GM12878 (cell line): ENCODE data around the gene GIGYF2. TPM values are rescaled to one million over a fixed set of nuclear protein-coding genes. Genes with fewer than 3 reads are reported as not detected.

Source experiments
- ATAC-seq: fragments of 200-7000 bp; cut with Tn5 transposase; 3 replicates; pipeline ENCODE4 v1.9.1; 2020; ENCODE audit warnings: mild to moderate bottlenecking, moderate library complexity
- BruUV-seq: library from RNA; stranded (reverse); fragments of 400-500 nt; replicated peaks from 2 replicates; lab custom pipeline; 2021; lab: Mats Ljungman, UMichigan
- CTCF ChIA-PET: fragments of 300-600 bp; sonication (Branson Sonifier 250); formaldehyde crosslinking; extraction: SDS; loops from one replicate; lab custom pipeline; 2021; ENCODE audit warnings: inconsistent platforms; lab: Yijun Ruan, JAX
- POLR2A ChIA-PET: fragments of 350-600 bp; formaldehyde crosslinking; extraction: SDS; loops from one replicate; lab custom pipeline; 2021; ENCODE audit warnings: inconsistent platforms; lab: Charles Lee
- RAD21 ChIA-PET: fragments of 300-600 bp; sonication (Branson Sonifier 250); formaldehyde crosslinking; loops from one replicate; lab custom pipeline; 2023; ENCODE audit warnings: antibody characterized with exemption; ENCODE audit not compliant: unreplicated experiment; lab: Charles Lee
- SMC1A ChIA-PET: fragments of 300-600 bp; sonication (Branson Sonifier 250); formaldehyde crosslinking; loops from one replicate; lab custom pipeline; 2023; ENCODE audit not compliant: unreplicated experiment, uncharacterized antibody; lab: Charles Lee
- DNase-seq: peaks from one replicate; pipeline ENCODE4 v3.0.0-alpha.2; 2011; ENCODE audit warnings: low read depth, low spot score
- FAIRE-seq: peaks from 3 replicates; lab custom pipeline; 2011; peaks lifted over from hg19 to GRCh38; lab: Jason Lieb, UNC
- H2AFZ ChIP-seq: 2 replicates; pipeline ENCODE4 v1.6.0; 2011; ENCODE audit warnings: low read depth, low read length, control low read depth; ENCODE audit not compliant: control insufficient read depth
- H3K27ac ChIP-seq: 2 replicates; pipeline ENCODE4 v1.5.1; 2011; ENCODE audit warnings: control low read depth; ENCODE audit not compliant: control insufficient read depth, insufficient read depth
- H3K27me3 ChIP-seq, 2 experiments: replicated peaks in 1 of 2; 2 replicates each; pipeline versions ENCODE4 v1.6.0 to v1.6.1; 2011; ENCODE audit warnings: low read length in 1 of 2; ENCODE audit not compliant: control insufficient read depth in 2 of 2, insufficient read depth in 2 of 2
- H3K36me3 ChIP-seq, 2 experiments: 2 replicates each; pipeline ENCODE4 v1.5.1; 2011; ENCODE audit warnings: low read length in 1 of 2; ENCODE audit not compliant: control insufficient read depth in 2 of 2, insufficient read depth in 2 of 2
- H3K4me1 ChIP-seq: 2 replicates; pipeline ENCODE4 v1.6.1; 2011; ENCODE audit warnings: mild to moderate bottlenecking, low read length, moderate library complexity, mixed read lengths; ENCODE audit not compliant: control insufficient read depth, insufficient read depth
- H3K4me2 ChIP-seq: 2 replicates; pipeline ENCODE4 v1.6.0; 2011; ENCODE audit warnings: control low read depth; ENCODE audit not compliant: control insufficient read depth, insufficient read depth
- H3K4me3 ChIP-seq: fragments of 200-600 bp; sonication (generic); 2 replicates; pipeline ENCODE4 v1.5.1; 2016
- H3K79me2 ChIP-seq: 2 replicates; pipeline ENCODE4 v1.6.0; 2011; ENCODE audit warnings: low read length; ENCODE audit not compliant: control insufficient read depth, insufficient read depth
- H3K9ac ChIP-seq: 2 replicates; pipeline ENCODE4 v1.8.0; 2011; ENCODE audit warnings: low read length, control low read depth, mixed read lengths; ENCODE audit not compliant: control insufficient read depth, insufficient read depth
- H3K9me3 ChIP-seq: replicated peaks from 3 replicates; pipeline ENCODE4 v1.5.1; 2011; ENCODE audit warnings: mild to moderate bottlenecking, low read length; ENCODE audit not compliant: control insufficient read depth, insufficient read depth
- H4K20me1 ChIP-seq: 2 replicates; pipeline ENCODE4 v1.6.0; 2011; ENCODE audit not compliant: control insufficient read depth, insufficient read depth
- NFXL1 ChIP-seq: fragments of 450-650 bp; IDR thresholded peaks from 2 replicates; pipeline ENCODE4 v1.6.1; 2017; ENCODE audit warnings: antibody characterized with exemption, mild to moderate bottlenecking, borderline replicate concordance
- NR2F1 ChIP-seq: fragments of 450-650 bp; conservative IDR thresholded peaks from 2 replicates; pipeline ENCODE4 v1.6.1; 2017; ENCODE audit warnings: mild to moderate bottlenecking
- POLR2AphosphoS2 ChIP-seq: IDR thresholded peaks from 2 replicates; pipeline ENCODE4 v1.6.1; 2011; ENCODE audit warnings: low read depth, mild to moderate bottlenecking, low read length, improper control_type of control experiment, moderate library complexity
- WGBS: methylation state at CpG from one replicate; pipeline ENCODE4 v1.1.6; 2016; ENCODE audit warnings: low lambda C conversion rate; ENCODE audit not compliant: insufficient replicate concordance, insufficient coverage; ENCODE audit errors: missing lambda C conversion rate; 5-methylcytosine and 5-hydroxymethylcytosine counted together
- in situ Hi-C: fragments of 300-500 bp; cut with MboI; formaldehyde crosslinking; loops from 9 replicates; pipeline ENCODE4 v1.14.3; 2018; ENCODE audit warnings: mixed read lengths
- intact Hi-C: fragments of 100-400 bp; cut with micrococcal nuclease; formaldehyde crosslinking; loops from one replicate; pipeline ENCODE4 v1.14.2; 2022; ENCODE audit not compliant: unreplicated experiment
- polyA plus RNA-seq, 11 experiments: library from polyadenylated mRNA; depleted of rRNA in 4 of 11; unstranded in 6 of 11; stranded (reverse) in 5 of 11; fragments of >200 nt; fragmentation: Nextera tagmentation in 4 of 11; fragmentation: Illumina TruSeq in 1 of 11; extraction: Ambion mirVana in 4 of 11; extraction: Trizol in 1 of 11; gene quantifications; 1 replicate in 1 of 11; 2 replicates in 10 of 11; pipeline versions ENCODE4 v1.2.1 to v1.2.3, GENCODE V29; 2011 to 2016; ENCODE audit warnings: inconsistent platforms in 2 of 11, missing spikeins in 2 of 11, low read depth in 1 of 11
- total RNA-seq, 4 experiments: library from RNA; depleted of rRNA in 3 of 4; stranded (reverse); fragments of >200 nt in 3 of 4; fragmentation: Illumina TruSeq in 1 of 4; extraction: Trizol in 1 of 4; gene quantifications; 2 replicates each; pipeline versions ENCODE4 v1.2.1 to v1.2.3, GENCODE V29; 2013 to 2021
- TF ChIP-seq, protein P1 (sequence below): fragments of 450-650 bp; IDR thresholded peaks from 2 replicates; pipeline ENCODE4 v1.6.1; 2016; ENCODE audit warnings: mild to moderate bottlenecking

GIGYF2 gene
- total and polyA plus RNA-seq, 10 of the 15 experiments (the other 5 are each of a cell fraction or from before 2014, with no cell fraction given), result 12.2 to 47.2 (median 39.0) TPM

DNA sequence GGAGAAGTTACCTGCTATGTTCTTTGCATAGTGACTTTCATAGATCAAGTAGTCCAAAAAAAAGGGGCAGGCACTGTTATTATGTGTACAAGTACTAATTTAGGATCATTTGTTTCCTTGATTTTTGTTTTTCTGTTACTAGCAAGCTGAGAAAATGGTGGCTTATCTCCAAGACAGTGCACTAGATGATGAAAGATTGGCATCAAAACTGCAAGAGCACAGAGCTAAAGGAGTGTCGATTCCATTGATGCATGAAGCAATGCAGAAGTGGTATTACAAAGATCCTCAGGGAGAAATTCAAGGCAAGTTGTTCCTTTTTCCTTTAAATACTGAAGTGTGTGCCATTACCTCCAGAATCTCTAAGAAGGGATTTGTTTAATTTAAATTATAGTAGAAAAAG lies 98.8 kb downstream of the GIGYF2 start:
- no peaks in the 10 kb centered on the region for H3K27me3 ChIP-seq
- FAIRE-seq, result no peak
- RAD21 ChIA-PET, result no interaction called here
- H3K36me3 ChIP-seq, result peaks cover 5 to 32% of the 10 kb centered on the region in 2 experiments
- intact Hi-C loops, result no loop called here
- in situ Hi-C loops, result no loop called here
- no peak overlapping the region for H3K4me2 ChIP-seq
- TF ChIP-seq, protein P1, sequence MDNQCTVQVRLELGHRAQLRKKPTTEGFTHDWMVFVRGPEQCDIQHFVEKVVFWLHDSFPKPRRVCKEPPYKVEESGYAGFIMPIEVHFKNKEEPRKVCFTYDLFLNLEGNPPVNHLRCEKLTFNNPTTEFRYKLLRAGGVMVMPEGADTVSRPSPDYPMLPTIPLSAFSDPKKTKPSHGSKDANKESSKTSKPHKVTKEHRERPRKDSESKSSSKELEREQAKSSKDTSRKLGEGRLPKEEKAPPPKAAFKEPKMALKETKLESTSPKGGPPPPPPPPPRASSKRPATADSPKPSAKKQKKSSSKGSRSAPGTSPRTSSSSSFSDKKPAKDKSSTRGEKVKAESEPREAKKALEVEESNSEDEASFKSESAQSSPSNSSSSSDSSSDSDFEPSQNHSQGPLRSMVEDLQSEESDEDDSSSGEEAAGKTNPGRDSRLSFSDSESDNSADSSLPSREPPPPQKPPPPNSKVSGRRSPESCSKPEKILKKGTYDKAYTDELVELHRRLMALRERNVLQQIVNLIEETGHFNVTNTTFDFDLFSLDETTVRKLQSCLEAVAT, result no peak
- TF ChIP-seq NFXL1 (no peak), POLR2AphosphoS2 (no peak)
- no peaks in the 10 kb centered on the region for H3K79me2 ChIP-seq
- no TSS peak for BruUV-seq
- no peaks in the 10 kb centered on the region for H3K4me1 ChIP-seq
- SMC1A ChIA-PET, result no interaction called here
- H3K27ac ChIP-seq, result no peak overlapping the region
- no peak overlapping the region for H3K4me3 ChIP-seq
- DNase-seq, result no peak
- POLR2A ChIA-PET, result no interaction called here
- no peak for ATAC-seq
- CTCF ChIA-PET, result interaction anchor here (0.8 kb wide), 1 partner anchor 647 kb away, joined by 3 read pairs; no protein-coding TSS in a partner anchor
- 100% methylated on average over 1 of the region's 1 CpG for WGBS
- no peak overlapping the region for H3K9ac ChIP-seq
- no peaks in the 10 kb centered on the region; the same call in 2 of the 3 replicates for H3K9me3 ChIP-seq
- no peak overlapping the region for H2AFZ ChIP-seq
- H4K20me1 ChIP-seq, result no peaks in the 10 kb centered on the region

DNA sequence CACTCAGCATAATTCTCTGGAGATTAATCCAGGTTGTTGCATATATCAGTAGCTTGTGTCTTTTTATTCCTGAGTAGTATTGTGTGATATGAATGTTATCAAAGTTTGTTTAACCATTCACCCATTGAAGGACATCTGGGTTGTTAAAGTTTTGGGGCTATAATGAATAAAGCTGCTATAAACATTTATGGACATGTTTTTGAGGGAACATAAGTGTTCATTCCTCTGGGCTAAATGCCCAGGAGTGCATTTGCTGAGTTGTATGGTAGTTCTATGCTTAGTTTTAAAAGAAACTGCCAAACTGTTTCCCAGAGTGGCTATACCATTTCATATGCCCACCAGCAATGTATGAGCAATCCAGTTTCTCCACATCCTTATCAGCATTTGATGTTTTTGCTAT lies 101.1 kb downstream of the GIGYF2 start:
- Histone ChIP-seq H3K9ac (no peak overlapping the region), H3K27me3 (no peaks in the 10 kb centered on the region), H3K9me3 (peaks cover 2% of the 10 kb centered on the region; the same call in 2 of the 3 replicates), H3K4me3 (no peak overlapping the region), H3K27ac (no peak overlapping the region), H3K79me2 (no peaks in the 10 kb centered on the region), H3K36me3 (peaks cover 1 to 25% of the 10 kb centered on the region in 2 experiments), H4K20me1 (no peaks in the 10 kb centered on the region), H2AFZ (no peak overlapping the region), H3K4me1 (no peaks in the 10 kb centered on the region), H3K4me2 (no peak overlapping the region)
- TF ChIP-seq NR2F1, result no peak
- ATAC-seq (no peak), FAIRE-seq (no peak), DNase-seq (no peak)
- ChIA-PET CTCF (interaction anchor here (1.2 to 1.6 kb wide), 2 partner anchors 8 to 39 kb away, joined by 3 to 4 read pairs; no protein-coding TSS in a partner anchor), RAD21 (interaction anchor here (0.6 to 0.7 kb wide), 2 partner anchors 1125 to 1747 kb away, joined by 3 read pairs; no protein-coding TSS in a partner anchor), POLR2A (interaction anchor here (0.6 kb wide), 1 partner anchor 33 kb away, joined by 3 read pairs; no protein-coding TSS in a partner anchor), SMC1A (interaction anchor here (1.2 kb wide), 1 partner anchor 10 kb away, joined by 5 read pairs; no protein-coding TSS in a partner anchor)
- in situ Hi-C loops (no loop called here), intact Hi-C loops (no loop called here)
- no TSS peak for BruUV-seq
